ENCODE data around the gene ZSCAN30. TPM values are rescaled to one million over a fixed set of nuclear protein-coding genes. Genes with fewer than 3 reads are reported as not detected.

ZSCAN30 gene
- total RNA-seq, 1 experiment from 2014 or later, result 21.9 TPM

DNA sequence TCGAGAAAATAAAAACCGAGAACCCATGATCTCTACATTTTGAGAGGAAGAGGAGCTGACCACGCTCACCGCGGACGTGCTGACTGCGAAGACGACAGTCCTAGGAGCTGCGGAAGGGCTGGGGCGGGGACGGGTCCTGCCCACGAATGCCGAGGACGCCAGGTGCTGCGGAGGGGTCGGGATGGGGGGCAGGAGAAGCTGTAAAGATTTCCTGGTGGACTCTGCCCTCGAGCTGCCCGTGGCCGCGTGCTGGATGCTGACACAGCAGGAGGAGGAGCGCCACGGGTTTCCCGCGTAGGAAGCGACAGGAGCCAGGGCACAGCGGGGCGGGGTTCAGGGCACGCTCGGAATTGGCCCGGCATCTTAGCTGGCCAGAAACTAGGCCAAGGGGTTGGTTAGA lies 22.2 kb downstream of the ZSCAN30 start (continued):
- TF ChIP-seq, protein P1, sequence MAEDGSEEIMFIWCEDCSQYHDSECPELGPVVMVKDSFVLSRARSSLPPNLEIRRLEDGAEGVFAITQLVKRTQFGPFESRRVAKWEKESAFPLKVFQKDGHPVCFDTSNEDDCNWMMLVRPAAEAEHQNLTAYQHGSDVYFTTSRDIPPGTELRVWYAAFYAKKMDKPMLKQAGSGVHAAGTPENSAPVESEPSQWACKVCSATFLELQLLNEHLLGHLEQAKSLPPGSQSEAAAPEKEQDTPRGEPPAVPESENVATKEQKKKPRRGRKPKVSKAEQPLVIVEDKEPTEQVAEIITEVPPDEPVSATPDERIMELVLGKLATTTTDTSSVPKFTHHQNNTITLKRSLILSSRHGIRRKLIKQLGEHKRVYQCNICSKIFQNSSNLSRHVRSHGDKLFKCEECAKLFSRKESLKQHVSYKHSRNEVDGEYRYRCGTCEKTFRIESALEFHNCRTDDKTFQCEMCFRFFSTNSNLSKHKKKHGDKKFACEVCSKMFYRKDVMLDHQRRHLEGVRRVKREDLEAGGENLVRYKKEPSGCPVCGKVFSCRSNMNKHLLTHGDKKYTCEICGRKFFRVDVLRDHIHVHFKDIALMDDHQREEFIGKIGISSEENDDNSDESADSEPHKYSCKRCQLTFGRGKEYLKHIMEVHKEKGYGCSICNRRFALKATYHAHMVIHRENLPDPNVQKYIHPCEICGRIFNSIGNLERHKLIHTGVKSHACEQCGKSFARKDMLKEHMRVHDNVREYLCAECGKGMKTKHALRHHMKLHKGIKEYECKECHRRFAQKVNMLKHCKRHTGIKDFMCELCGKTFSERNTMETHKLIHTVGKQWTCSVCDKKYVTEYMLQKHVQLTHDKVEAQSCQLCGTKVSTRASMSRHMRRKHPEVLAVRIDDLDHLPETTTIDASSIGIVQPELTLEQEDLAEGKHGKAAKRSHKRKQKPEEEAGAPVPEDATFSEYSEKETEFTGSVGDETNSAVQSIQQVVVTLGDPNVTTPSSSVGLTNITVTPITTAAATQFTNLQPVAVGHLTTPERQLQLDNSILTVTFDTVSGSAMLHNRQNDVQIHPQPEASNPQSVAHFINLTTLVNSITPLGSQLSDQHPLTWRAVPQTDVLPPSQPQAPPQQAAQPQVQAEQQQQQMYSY (CRISPR knock-in tag; IDR thresholded peaks at IDR 0.05), result no peak
- TF ChIP-seq ZNF416 (CRISPR knock-in tag; IDR thresholded peaks at IDR 0.05) (no peak), ERG (CRISPR knock-in tag; IDR thresholded peaks at IDR 0.05) (no peak), E2F4 (CRISPR knock-in tag; IDR thresholded peaks at IDR 0.05; ENCODE audit: borderline replicate concordance, low read depth) (no peak), ZNF219 (CRISPR knock-in tag; IDR thresholded peaks at IDR 0.05; ENCODE audit: borderline replicate concordance) (peak; percentile 76; the same call in 1 of the 2 replicates), RELA (CRISPR knock-in tag; IDR thresholded peaks at IDR 0.05; ENCODE audit: borderline replicate concordance) (0 out of 2 replicates have a peak, but pooled peaks have one; percentile 33), ZNF121 (CRISPR knock-in tag; IDR thresholded peaks at IDR 0.05) (no peak), ZNF232 (CRISPR knock-in tag; IDR thresholded peaks at IDR 0.05) (no peak), MAX (CRISPR knock-in tag; IDR thresholded peaks at IDR 0.05) (peak; percentile 54; the same call in 1 of the 2 replicates), E2F5 (CRISPR knock-in tag; IDR thresholded peaks at IDR 0.05) (no peak), TEAD1 (CRISPR knock-in tag; IDR thresholded peaks at IDR 0.05) (peak; percentile 81; the same call in 1 of the 2 replicates), ZNF138 (CRISPR knock-in tag; conservative IDR thresholded peaks at IDR 0.05) (peak; percentile 72; the same call in 1 of the 2 replicates), ZMAT4 (CRISPR knock-in tag; IDR thresholded peaks at IDR 0.05) (no peak), ATF1 (CRISPR knock-in tag; IDR thresholded peaks at IDR 0.05) (no peak), IRF2 (CRISPR knock-in tag; IDR thresholded peaks at IDR 0.05; ENCODE audit: borderline replicate concordance, low read depth) (no peak), SOX15 (CRISPR knock-in tag; IDR thresholded peaks at IDR 0.05) (no peak), CREB1 (CRISPR knock-in tag; IDR thresholded peaks at IDR 0.05) (no peak), NFATC4 (CRISPR knock-in tag; IDR thresholded peaks at IDR 0.05) (no peak), ZNF263 (CRISPR knock-in tag; IDR thresholded peaks at IDR 0.05; ENCODE audit: low read depth) (no peak), HMGA2 (CRISPR knock-in tag; IDR thresholded peaks at IDR 0.05) (no peak), ZNF396 (CRISPR knock-in tag; IDR thresholded peaks at IDR 0.05; ENCODE audit: borderline replicate concordance) (no peak)
- TF ChIP-seq, protein P2, sequence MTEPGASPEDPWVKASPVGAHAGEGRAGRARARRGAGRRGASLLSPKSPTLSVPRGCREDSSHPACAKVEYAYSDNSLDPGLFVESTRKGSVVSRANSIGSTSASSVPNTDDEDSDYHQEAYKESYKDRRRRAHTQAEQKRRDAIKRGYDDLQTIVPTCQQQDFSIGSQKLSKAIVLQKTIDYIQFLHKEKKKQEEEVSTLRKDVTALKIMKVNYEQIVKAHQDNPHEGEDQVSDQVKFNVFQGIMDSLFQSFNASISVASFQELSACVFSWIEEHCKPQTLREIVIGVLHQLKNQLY (CRISPR knock-in tag; IDR thresholded peaks at IDR 0.05), result no peak
- TF ChIP-seq, protein P3, sequence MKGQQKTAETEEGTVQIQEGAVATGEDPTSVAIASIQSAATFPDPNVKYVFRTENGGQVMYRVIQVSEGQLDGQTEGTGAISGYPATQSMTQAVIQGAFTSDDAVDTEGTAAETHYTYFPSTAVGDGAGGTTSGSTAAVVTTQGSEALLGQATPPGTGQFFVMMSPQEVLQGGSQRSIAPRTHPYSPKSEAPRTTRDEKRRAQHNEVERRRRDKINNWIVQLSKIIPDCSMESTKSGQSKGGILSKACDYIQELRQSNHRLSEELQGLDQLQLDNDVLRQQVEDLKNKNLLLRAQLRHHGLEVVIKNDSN (CRISPR knock-in tag; IDR thresholded peaks at IDR 0.05), result peak; percentile 50; the same call in 1 of the 2 replicates
- TF ChIP-seq, protein P4, sequence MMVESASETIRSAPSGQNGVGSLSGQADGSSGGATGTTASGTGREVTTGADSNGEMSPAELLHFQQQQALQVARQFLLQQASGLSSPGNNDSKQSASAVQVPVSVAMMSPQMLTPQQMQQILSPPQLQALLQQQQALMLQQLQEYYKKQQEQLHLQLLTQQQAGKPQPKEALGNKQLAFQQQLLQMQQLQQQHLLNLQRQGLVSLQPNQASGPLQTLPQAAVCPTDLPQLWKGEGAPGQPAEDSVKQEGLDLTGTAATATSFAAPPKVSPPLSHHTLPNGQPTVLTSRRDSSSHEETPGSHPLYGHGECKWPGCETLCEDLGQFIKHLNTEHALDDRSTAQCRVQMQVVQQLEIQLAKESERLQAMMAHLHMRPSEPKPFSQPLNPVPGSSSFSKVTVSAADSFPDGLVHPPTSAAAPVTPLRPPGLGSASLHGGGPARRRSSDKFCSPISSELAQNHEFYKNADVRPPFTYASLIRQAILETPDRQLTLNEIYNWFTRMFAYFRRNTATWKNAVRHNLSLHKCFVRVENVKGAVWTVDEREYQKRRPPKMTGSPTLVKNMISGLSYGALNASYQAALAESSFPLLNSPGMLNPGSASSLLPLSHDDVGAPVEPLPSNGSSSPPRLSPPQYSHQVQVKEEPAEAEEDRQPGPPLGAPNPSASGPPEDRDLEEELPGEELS (CRISPR knock-in tag; IDR thresholded peaks at IDR 0.05), result peak; percentile 76; the same call in 1 of the 2 replicates
- TF ChIP-seq, protein P5, sequence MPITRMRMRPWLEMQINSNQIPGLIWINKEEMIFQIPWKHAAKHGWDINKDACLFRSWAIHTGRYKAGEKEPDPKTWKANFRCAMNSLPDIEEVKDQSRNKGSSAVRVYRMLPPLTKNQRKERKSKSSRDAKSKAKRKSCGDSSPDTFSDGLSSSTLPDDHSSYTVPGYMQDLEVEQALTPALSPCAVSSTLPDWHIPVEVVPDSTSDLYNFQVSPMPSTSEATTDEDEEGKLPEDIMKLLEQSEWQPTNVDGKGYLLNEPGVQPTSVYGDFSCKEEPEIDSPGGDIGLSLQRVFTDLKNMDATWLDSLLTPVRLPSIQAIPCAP (CRISPR knock-in tag; IDR thresholded peaks at IDR 0.05), result peak; percentile 88; the same call in 1 of the 2 replicates
